ENCODE data around the gene PDSS2.
"Not testable (repeated sequence)": the region's sequence is repeated elsewhere in the genome, so short reads cannot be mapped to it uniquely, and the experiment has no call there.

The PDSS2 gene

GRCh38 chr6:107196152-107196551 lies 263.2 kb downstream of the PDSS2 start:
- Histone ChIP-seq H3K4me3 (IDR thresholded peaks at IDR 0.05; ENCODE audit: insufficient read depth, low read depth, low read length) (no peak overlapping the region), H3K4me1 (ENCODE audit: low read depth, poor library complexity, severe bottlenecking) (no peaks in the 10 kb centered on the region), H2AFZ (ENCODE audit: low read depth) (no peak overlapping the region), H3K9ac (no peak overlapping the region), H3K36me3 (ENCODE audit: insufficient read depth) (no peaks in the 10 kb centered on the region), H3K4me2 (no peak overlapping the region), H3K27ac (no peak overlapping the region), H3K79me2 (ENCODE audit: insufficient read depth, low read depth) (no peaks in the 10 kb centered on the region), H3K27me3 (ENCODE audit: insufficient read depth, low read depth) (no peaks in the 10 kb centered on the region), H4K20me1 (ENCODE audit: insufficient read depth) (no peaks in the 10 kb centered on the region)
- TF ChIP-seq CTCF (conservative IDR thresholded peaks at IDR 0.05; ENCODE audit: low read depth, low read length) = no peak

GRCh38 chr6:107194723-107195122 lies 264.6 kb downstream of the PDSS2 start:
- not testable (repeated sequence) for H3K4me3 ChIP-seq (IDR thresholded peaks at IDR 0.05; ENCODE audit: insufficient read depth, low read depth, low read length); H3K4me1 ChIP-seq (ENCODE audit: low read depth, poor library complexity, severe bottlenecking); H3K9ac ChIP-seq; H3K27ac ChIP-seq; H3K4me2 ChIP-seq; H2AFZ ChIP-seq (ENCODE audit: low read depth); H3K27me3 ChIP-seq (ENCODE audit: insufficient read depth, low read depth); H4K20me1 ChIP-seq (ENCODE audit: insufficient read depth); H3K79me2 ChIP-seq (ENCODE audit: insufficient read depth, low read depth); H3K36me3 ChIP-seq (ENCODE audit: insufficient read depth)

GRCh38 chr6:107192830-107193229 lies 266.5 kb downstream of the PDSS2 start:
- Histone ChIP-seq H3K4me2 (no peak overlapping the region), H2AFZ (ENCODE audit: low read depth) (no peak overlapping the region), H3K4me3 (IDR thresholded peaks at IDR 0.05; ENCODE audit: insufficient read depth, low read depth, low read length) (no peak overlapping the region), H3K9ac (no peak overlapping the region), H3K79me2 (ENCODE audit: insufficient read depth, low read depth) (no peaks in the 10 kb centered on the region), H4K20me1 (ENCODE audit: insufficient read depth) (no peaks in the 10 kb centered on the region), H3K36me3 (ENCODE audit: insufficient read depth) (no peaks in the 10 kb centered on the region), H3K4me1 (ENCODE audit: low read depth, poor library complexity, severe bottlenecking) (no peaks in the 10 kb centered on the region), H3K27me3 (ENCODE audit: insufficient read depth, low read depth) (no peaks in the 10 kb centered on the region), H3K27ac (no peak overlapping the region)
- no peak for TF ChIP-seq CTCF (conservative IDR thresholded peaks at IDR 0.05; ENCODE audit: low read depth, low read length)

GRCh38 chr6:107187630-107188029 lies 271.7 kb downstream of the PDSS2 start:
- Histone ChIP-seq H3K36me3 (ENCODE audit: insufficient read depth) (no peaks in the 10 kb centered on the region), H3K4me2 (no peak overlapping the region), H3K27me3 (ENCODE audit: insufficient read depth, low read depth) (no peaks in the 10 kb centered on the region), H3K9ac (no peak overlapping the region), H3K4me3 (IDR thresholded peaks at IDR 0.05; ENCODE audit: insufficient read depth, low read depth, low read length) (no peak overlapping the region), H3K79me2 (ENCODE audit: insufficient read depth, low read depth) (no peaks in the 10 kb centered on the region), H2AFZ (ENCODE audit: low read depth) (no peak overlapping the region), H3K27ac (no peak overlapping the region), H4K20me1 (ENCODE audit: insufficient read depth) (no peaks in the 10 kb centered on the region), H3K4me1 (ENCODE audit: low read depth, poor library complexity, severe bottlenecking) (no peaks in the 10 kb centered on the region)
- no peak for TF ChIP-seq CTCF (conservative IDR thresholded peaks at IDR 0.05; ENCODE audit: low read depth, low read length)

- no peaks in the 10 kb centered on the region for H3K79me2 ChIP-seq (ENCODE audit: insufficient read depth, low read depth)
- TF ChIP-seq CTCF (conservative IDR thresholded peaks at IDR 0.05; ENCODE audit: low read depth, low read length) = no peak
- H3K27ac ChIP-seq = no peak overlapping the region
- no peak overlapping the region for H3K9ac ChIP-seq
- H3K36me3 ChIP-seq (ENCODE audit: insufficient read depth) = no peaks in the 10 kb centered on the region
- no peak overlapping the region for H3K4me2 ChIP-seq
- no peaks in the 10 kb centered on the region for H4K20me1 ChIP-seq (ENCODE audit: insufficient read depth)
- no peak overlapping the region for H3K4me3 ChIP-seq (IDR thresholded peaks at IDR 0.05; ENCODE audit: insufficient read depth, low read depth, low read length)
- no peak overlapping the region for H2AFZ ChIP-seq (ENCODE audit: low read depth)
- no peaks in the 10 kb centered on the region for H3K4me1 ChIP-seq (ENCODE audit: low read depth, poor library complexity, severe bottlenecking)
- H3K27me3 ChIP-seq (ENCODE audit: insufficient read depth, low read depth) = no peaks in the 10 kb centered on the region
These were observed 273.3 kb downstream of the PDSS2 start for GRCh38 chr6:107186047-107186446.
